Measurements from ENCODE around the gene TAS2R39. TPM values are rescaled to one million over a fixed set of nuclear protein-coding genes. Genes with fewer than 3 reads are reported as not detected.
"Not testable (repeated sequence)": the region's sequence is repeated elsewhere in the genome, so short reads cannot be mapped to it uniquely, and the experiment has no call there.

The TAS2R39 gene
- polyA plus RNA-seq (ENCODE audit: insufficient read length) = not detected
- long read RNA-seq, donor 1 = 0 reads
- long read RNA-seq, donor 2 = 0 reads
- long read RNA-seq, donor 3 = 0 reads
- long read RNA-seq, donor 4 = 0 reads
- long read RNA-seq, donor 5 = 0 reads
- long read RNA-seq, donor 6 = 0 reads
- long read RNA-seq, donor 7 = 0 reads
- long read RNA-seq, donor 8 = 0 reads

GRCh38 chr7:143183024-143183423 lies at the start of gene TAS2R39:
Gene TAS2R39 (plus strand): TSS chr7:143183419. CDS start chr7:143183419, 0 bp downstream.
- no peak for DNase-seq

GRCh38 chr7:143147070-143147469 lies 36.1 kb upstream of the TAS2R39 start:
- DNase-seq = no peak

GRCh38 chr7:143148050-143148449 lies 35.2 kb upstream of the TAS2R39 start:
- no peak for DNase-seq

GRCh38 chr7:143148651-143149050 lies 34.6 kb upstream of the TAS2R39 start:
- DNase-seq = no peak

GRCh38 chr7:143150696-143151095 lies 32.5 kb upstream of the TAS2R39 start:
- DNase-seq = not testable (repeated sequence)

GRCh38 chr7:143158617-143159016 lies 24.6 kb upstream of the TAS2R39 start:
- DNase-seq = not testable (repeated sequence)

- DNase-seq = no peak
Observed at GRCh38 chr7:143171697-143172096, 11.5 kb upstream of the TAS2R39 start.

- DNase-seq = peak; percentile 5
Observed at GRCh38 chr7:143172354-143172753, 10.9 kb upstream of the TAS2R39 start.

GRCh38 chr7:143176128-143176527 lies 7.1 kb upstream of the TAS2R39 start:
- no peak for DNase-seq

GRCh38 chr7:143177374-143178119 lies 5.7 kb upstream of the TAS2R39 start:
- no peak for DNase-seq

GRCh38 chr7:143180771-143181170 lies 2.4 kb upstream of the TAS2R39 start:
- DNase-seq = not testable (repeated sequence)

GRCh38 chr7:143181349-143181748 lies 1.9 kb upstream of the TAS2R39 start:
- no peak for DNase-seq

- no peak for DNase-seq
Observed at GRCh38 chr7:143185551-143185950, 2.3 kb downstream of the TAS2R39 start.

- no peak for DNase-seq
Observed at GRCh38 chr7:143188994-143189393, 5.8 kb downstream of the TAS2R39 start.

GRCh38 chr7:143193880-143194279 lies 10.7 kb downstream of the TAS2R39 start:
- no peak for DNase-seq

- no peak for DNase-seq
Observed at GRCh38 chr7:143199040-143199439, 15.8 kb downstream of the TAS2R39 start.

- no peak for DNase-seq
Observed at GRCh38 chr7:143202161-143202560, 18.9 kb downstream of the TAS2R39 start.

- DNase-seq = no peak
Observed at GRCh38 chr7:143203386-143203785, 20.2 kb downstream of the TAS2R39 start.

- no peak for DNase-seq
Observed at GRCh38 chr7:143205560-143206293, 22.5 kb downstream of the TAS2R39 start.

GRCh38 chr7:143210541-143210940 lies 27.3 kb downstream of the TAS2R39 start:
- no peak for DNase-seq

GRCh38 chr7:143213478-143213877 lies 30.3 kb downstream of the TAS2R39 start:
- not testable (repeated sequence) for DNase-seq

- DNase-seq = peak; percentile 86
Observed at GRCh38 chr7:143214789-143215679, 31.8 kb downstream of the TAS2R39 start.
